Hepatocyte (in vitro differentiated cells): ENCODE results near the gene INF2.

ENCODE experiments used
- EZH2 ChIP-seq: fragments of 200-600 bp; sonication (generic); IDR thresholded peaks from 2 replicates; pipeline ENCODE4 v1.6.1; 2016; ENCODE audit warnings: antibody characterized with exemption, mild to moderate bottlenecking, borderline replicate concordance
- TF ChIP-seq, protein P1 (sequence below): fragments of 200-600 bp; sonication (generic); IDR thresholded peaks from 2 replicates; pipeline ENCODE4 v1.5.1; 2016; ENCODE audit warnings: antibody characterized with exemption, mild to moderate bottlenecking; ENCODE audit not compliant: poor library complexity

DNA sequence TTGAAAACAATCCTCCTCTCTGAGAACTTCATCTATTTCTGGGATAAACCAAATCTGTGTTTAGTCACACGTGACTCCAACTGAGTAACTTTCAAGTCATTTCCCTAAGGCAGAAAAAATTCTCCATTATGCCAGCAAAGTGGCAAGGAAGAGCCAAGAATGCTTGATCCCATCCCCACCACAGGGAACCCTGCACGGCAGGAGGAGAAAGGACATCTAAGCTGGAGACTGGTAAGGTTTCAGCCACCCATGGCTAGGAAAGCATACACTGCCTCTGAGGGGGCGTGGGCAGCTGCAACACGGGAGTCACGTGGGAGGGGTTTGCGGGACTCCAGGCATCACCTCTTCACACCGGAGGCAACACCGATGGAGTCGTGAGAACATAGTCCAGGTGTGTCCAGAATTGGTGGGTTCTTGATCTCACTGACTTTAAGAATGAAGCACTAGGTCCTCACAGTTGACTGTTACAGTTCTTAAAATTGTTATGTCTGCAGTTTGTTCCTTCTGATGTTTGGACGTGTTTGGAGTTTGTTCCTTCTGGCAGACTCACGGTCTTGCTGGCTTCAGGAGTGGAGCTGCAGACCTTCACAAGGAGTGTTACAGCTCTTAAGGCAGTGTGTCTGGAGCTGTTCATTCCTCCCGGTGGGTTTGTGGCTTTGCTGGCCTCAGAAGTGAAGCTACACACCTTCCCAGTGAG is 60.8 kb downstream of the INF2 start:
- TF ChIP-seq, protein P1, sequence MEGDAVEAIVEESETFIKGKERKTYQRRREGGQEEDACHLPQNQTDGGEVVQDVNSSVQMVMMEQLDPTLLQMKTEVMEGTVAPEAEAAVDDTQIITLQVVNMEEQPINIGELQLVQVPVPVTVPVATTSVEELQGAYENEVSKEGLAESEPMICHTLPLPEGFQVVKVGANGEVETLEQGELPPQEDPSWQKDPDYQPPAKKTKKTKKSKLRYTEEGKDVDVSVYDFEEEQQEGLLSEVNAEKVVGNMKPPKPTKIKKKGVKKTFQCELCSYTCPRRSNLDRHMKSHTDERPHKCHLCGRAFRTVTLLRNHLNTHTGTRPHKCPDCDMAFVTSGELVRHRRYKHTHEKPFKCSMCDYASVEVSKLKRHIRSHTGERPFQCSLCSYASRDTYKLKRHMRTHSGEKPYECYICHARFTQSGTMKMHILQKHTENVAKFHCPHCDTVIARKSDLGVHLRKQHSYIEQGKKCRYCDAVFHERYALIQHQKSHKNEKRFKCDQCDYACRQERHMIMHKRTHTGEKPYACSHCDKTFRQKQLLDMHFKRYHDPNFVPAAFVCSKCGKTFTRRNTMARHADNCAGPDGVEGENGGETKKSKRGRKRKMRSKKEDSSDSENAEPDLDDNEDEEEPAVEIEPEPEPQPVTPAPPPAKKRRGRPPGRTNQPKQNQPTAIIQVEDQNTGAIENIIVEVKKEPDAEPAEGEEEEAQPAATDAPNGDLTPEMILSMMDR = no peak
- no peak for TF ChIP-seq EZH2
